AG09309 (cell line): Measurements from ENCODE around the gene DCTN1.
"Not testable (repeated sequence)": the region's sequence is repeated elsewhere in the genome, so short reads cannot be mapped to it uniquely, and the experiment has no call there.

Source experiments
- DNase-seq: peaks from one replicate; pipeline ENCODE4 v3.0.0-alpha.2; 2010; ENCODE audit warnings: low read depth
- H3K4me3 ChIP-seq: 2 replicates; pipeline ENCODE4 v1.5.1; 2011; ENCODE audit warnings: mild to moderate bottlenecking, low read depth, low read length, moderate library complexity; ENCODE audit not compliant: control insufficient read depth
- TF ChIP-seq, protein P1 (sequence below): IDR thresholded peaks from 2 replicates; pipeline ENCODE4 v1.5.1; 2011; ENCODE audit warnings: mild to moderate bottlenecking, low read depth, low read length, inconsistent platforms; ENCODE audit not compliant: insufficient read depth, control insufficient read depth; ENCODE audit errors: missing control alignments

The DCTN1 gene

DNA sequence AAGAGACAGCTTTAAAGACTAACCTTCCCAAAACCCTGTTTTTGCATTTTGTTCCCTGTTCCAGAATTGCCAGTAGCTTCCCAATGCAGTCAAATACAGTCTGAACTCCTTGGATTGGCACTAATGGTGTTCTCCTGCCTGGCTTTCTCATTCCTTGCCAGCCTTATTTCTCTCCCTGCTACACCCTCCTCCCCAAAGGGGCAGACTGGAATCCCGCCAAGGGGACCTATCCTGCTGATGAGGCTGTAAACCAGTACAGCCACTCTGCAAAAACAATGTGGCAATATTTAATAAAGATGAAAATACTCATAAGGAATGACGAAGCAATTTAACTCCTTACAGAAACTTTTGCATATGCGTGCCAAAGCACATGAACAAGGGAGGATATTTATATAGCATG lies 32.4 kb downstream of the DCTN1 start:
- H3K4me3 ChIP-seq = no peak overlapping the region
- DNase-seq = no peak
- TF ChIP-seq, protein P1, sequence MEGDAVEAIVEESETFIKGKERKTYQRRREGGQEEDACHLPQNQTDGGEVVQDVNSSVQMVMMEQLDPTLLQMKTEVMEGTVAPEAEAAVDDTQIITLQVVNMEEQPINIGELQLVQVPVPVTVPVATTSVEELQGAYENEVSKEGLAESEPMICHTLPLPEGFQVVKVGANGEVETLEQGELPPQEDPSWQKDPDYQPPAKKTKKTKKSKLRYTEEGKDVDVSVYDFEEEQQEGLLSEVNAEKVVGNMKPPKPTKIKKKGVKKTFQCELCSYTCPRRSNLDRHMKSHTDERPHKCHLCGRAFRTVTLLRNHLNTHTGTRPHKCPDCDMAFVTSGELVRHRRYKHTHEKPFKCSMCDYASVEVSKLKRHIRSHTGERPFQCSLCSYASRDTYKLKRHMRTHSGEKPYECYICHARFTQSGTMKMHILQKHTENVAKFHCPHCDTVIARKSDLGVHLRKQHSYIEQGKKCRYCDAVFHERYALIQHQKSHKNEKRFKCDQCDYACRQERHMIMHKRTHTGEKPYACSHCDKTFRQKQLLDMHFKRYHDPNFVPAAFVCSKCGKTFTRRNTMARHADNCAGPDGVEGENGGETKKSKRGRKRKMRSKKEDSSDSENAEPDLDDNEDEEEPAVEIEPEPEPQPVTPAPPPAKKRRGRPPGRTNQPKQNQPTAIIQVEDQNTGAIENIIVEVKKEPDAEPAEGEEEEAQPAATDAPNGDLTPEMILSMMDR = no peak

DNA sequence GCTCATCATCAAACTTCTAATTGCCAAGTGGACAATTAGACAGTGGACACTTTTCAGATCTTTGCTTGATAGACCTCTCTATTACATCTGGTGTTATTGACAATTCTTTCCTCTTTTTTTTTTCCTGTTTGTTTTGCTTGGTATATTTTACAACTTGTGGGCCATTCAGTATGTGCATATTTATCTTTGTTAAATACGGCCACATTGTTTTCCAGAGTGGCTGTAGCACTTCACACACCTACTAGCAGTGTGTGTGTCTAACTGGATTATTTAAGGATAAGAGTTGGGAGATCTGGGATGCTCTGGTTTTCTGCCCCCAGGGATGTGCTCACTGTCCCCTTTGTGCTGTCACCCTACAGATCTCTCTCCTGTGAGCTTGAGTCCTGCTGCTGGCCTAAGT lies 32.8 kb downstream of the DCTN1 start:
- TF ChIP-seq, protein P1 = no peak
- no peak overlapping the region for H3K4me3 ChIP-seq
- DNase-seq = no peak

DNA sequence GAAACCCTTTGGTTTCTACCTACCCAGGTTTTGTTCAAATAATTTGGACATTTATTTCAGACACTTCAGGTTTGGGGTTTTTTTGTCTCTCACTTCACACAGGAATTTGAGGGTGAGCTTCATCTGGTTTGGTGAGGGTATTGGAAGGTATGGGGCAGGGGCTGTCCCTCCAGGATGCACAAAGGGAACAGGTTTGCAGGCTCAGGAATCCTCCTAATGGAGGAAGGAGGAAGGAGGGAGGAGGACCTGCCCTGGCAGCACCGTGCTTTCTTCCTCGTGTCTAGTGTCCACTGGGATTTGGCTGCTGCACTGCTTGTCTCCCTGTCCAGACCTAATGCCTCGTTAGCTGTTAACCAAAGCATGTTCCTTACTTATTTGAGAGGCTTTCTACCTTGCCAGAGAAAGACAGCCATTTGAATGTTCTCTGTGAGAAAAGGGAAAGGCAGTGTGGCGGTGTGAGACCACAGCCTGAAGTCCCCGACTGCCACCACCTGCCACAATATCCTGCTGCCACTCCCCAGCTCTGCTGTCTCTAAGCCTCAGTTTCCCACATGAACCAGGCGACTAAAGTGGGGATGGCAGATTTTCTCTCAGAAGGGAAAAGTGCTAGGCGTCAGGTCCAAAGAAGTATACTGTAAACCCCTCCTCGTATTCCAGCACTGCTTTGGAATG lies 34.7 kb downstream of the DCTN1 start:
- TF ChIP-seq, protein P1 = no peak
- DNase-seq = no peak
- no peak overlapping the region for H3K4me3 ChIP-seq

DNA sequence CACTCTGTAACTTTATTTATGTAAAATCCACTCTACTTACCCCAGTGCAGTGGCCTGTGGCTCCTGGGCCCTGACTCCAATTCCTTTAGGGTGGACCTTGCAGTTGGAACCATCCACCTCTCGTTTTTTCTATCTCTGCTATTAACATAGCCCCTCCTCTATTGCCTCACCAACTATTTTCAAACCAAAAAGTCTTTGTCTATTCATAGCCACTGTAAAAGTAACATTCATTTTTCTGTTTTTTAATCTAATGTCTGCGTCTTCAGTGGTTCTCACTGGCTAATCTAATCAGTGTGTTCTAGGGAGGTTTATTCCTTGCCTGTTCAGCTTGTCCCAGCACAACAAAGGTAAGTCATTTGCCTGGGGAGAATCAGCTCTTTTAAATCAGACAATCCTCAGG lies 36.8 kb downstream of the DCTN1 start, which contains the start of gene SLC4A5:
Gene SLC4A5, minus strand, starts transcription at position 101 of the 400 bp plus-strand sequence. CDS start 28,393 bp downstream, outside the sequence.
- TF ChIP-seq, protein P1 = no peak
- no peak within 1 kb of the TSS for H3K4me3 ChIP-seq
- no peak for DNase-seq

DNA sequence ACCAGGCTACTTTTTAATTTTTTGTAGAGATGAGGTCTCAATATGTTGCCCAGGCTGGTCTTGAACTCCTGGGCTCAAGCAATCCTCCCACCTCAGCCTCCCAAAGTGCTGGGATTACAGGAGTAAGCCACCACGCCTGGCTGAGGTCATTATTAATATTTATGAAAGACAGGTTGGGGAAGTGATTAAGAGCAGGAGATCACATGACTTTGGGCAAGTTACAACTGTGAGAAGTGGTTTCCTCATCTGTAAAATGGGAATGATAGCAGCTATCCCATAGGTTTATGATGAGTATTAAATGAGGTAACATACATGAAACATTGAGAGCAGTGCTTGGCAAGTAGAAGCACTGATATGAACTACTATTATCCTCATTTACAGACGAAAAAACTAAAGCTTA lies 43.9 kb downstream of the DCTN1 start:
- not testable (repeated sequence) for DNase-seq, H3K4me3 ChIP-seq

DNA sequence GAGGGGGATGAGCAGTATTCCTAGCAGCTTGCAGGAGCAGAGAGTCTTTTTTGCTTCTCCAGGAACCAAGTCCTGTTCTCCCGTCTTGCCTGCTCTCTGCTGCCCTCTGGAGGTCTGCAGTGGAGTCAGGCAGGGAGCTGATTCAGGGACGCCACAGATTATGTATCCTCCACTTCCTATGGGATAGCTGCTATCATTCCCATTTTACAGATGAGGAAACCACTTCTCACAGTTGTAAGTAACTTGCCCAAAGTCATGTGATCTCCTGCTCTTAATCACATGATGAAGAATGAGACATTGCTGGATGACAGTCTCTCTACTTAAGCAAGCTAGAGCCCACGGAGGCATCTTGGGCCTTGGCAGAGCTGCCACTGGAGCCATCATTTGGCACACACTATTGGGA lies 45.2 kb downstream of the DCTN1 start:
- H3K4me3 ChIP-seq = no peak overlapping the region
- DNase-seq = peak; percentile 35
- TF ChIP-seq, protein P1 = peak; percentile 97

DNA sequence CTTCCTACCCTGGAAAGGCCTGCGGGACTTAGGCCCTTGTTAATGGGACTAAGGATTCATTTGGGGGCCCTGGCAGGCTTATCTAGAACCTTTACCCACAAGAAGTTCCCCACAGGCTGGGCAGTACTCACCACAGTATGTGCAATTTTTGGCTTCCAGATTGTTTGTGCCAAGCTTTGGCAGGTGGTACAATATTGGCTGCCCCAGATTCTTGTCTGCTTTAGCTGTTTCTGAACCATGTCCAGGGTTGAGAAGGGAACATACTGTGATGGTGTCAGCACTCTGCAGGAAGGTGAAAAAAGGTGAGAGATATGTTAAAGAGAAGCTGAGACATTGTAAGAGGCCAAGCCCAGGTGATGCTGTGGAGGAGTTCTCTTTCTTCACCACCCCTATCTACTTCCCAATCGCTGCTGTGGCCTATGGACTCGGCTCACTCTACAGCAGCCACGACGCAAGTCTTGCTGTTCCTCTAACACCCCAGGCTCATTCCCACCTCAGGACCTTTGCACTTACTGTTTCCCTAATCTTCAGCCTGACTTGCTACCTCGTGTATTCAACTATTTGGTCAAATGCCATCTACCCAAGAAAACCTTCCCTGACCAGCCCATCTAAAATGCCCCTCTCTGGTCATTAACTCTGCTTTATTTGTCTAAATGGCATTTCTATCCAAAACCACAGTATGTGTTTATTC lies 46.1 kb downstream of the DCTN1 start:
- DNase-seq = no peak

More for the DNA sequence above, 46.1 kb downstream of the DCTN1 start:
- TF ChIP-seq, protein P1 = no peak
- no peak overlapping the region for H3K4me3 ChIP-seq
